K562 (cell line): ENCODE measurements around the gene BAIAP2. TPM values are rescaled to one million over a fixed set of nuclear protein-coding genes. Genes with fewer than 3 reads are reported as not detected.

ENCODE experiments used
- ATAC-seq: fragments of 200-7000 bp; cut with Tn5 transposase; 3 replicates; pipeline ENCODE4 v1.9.1; 2020; ENCODE audit warnings: moderate library complexity
- BruUV-seq: library from RNA; stranded (reverse); fragments of 400-500 nt; replicated peaks from 2 replicates; lab custom pipeline; 2021; lab: Mats Ljungman, UMichigan
- CTCF ChIA-PET: fragments of 300-600 bp; formaldehyde crosslinking; extraction: SDS; loops from one replicate; lab custom pipeline; 2021; ENCODE audit warnings: low intra/inter-chr PET ratio; lab: Yijun Ruan, JAX
- POLR2A ChIA-PET: fragments of 300-600, 350-650 bp; sonication (Branson Sonifier 250); formaldehyde crosslinking; extraction: SDS; loops from one replicate; lab custom pipeline; 2021; ENCODE audit warnings: antibody characterized with exemption, inconsistent platforms; lab: Yijun Ruan, JAX
- DNase-seq, 4 experiments: peaks; one replicate each; pipeline versions ENCODE4 v3.0.0 to v3.0.0-alpha.2; 2011 to 2018; ENCODE audit warnings: low spot score in 3 of 4, mixed read lengths in 3 of 4; ENCODE audit errors: extremely low read depth in 1 of 4
- FAIRE-seq: peaks from 2 replicates; lab custom pipeline; 2011; peaks lifted over from hg19 to GRCh38; lab: Jason Lieb, UNC
- H2AFZ ChIP-seq: 2 replicates; pipeline ENCODE4 v1.6.0; 2011; ENCODE audit warnings: low read depth, low read length, control low read depth, inconsistent platforms
- H3K27ac ChIP-seq: fragments of 200-600 bp; 3 replicates; pipeline ENCODE4 v1.8.0; 2011; ENCODE audit warnings: low read depth, mild to moderate bottlenecking, control low read depth, inconsistent platforms, low read length, moderate library complexity, mixed read lengths; ENCODE audit errors: extremely low read depth
- H3K27me3 ChIP-seq, 2 experiments: fragments of 300-600 bp in 1 of 2; 2 replicates in 1 of 2; 3 replicates in 1 of 2; pipeline versions ENCODE4 v1.6.0 to v1.8.0; 2011; ENCODE audit warnings: inconsistent platforms in 2 of 2, low read length in 2 of 2, mild to moderate bottlenecking in 1 of 2, mixed read lengths in 1 of 2, moderate library complexity in 1 of 2; ENCODE audit not compliant: control insufficient read depth in 2 of 2, insufficient read depth in 2 of 2
- H3K36me3 ChIP-seq: fragments of 300-600 bp; 3 replicates; pipeline ENCODE4 v1.8.0; 2011; ENCODE audit warnings: mild to moderate bottlenecking, low read length, inconsistent platforms; ENCODE audit not compliant: control insufficient read depth, insufficient read depth
- H3K4me1 ChIP-seq, 2 experiments: fragments of 200-600 bp in 1 of 2; replicated peaks in 1 of 2; 2 replicates in 1 of 2; 3 replicates in 1 of 2; pipeline versions ENCODE4 v1.5.1 to v1.8.0; 2011; ENCODE audit warnings: inconsistent platforms in 2 of 2, low read length in 2 of 2, mild to moderate bottlenecking in 1 of 2, mixed read lengths in 1 of 2, moderate library complexity in 1 of 2; ENCODE audit not compliant: control insufficient read depth in 2 of 2, insufficient read depth in 2 of 2
- H3K4me2 ChIP-seq: 2 replicates; pipeline ENCODE4 v1.6.1; 2011; ENCODE audit warnings: low read length, control low read depth, inconsistent platforms, mixed read lengths; ENCODE audit not compliant: insufficient read depth
- H3K4me3 ChIP-seq: fragments of 200-600 bp; sonication (generic), shearing (Covaris generic); 2 replicates; pipeline ENCODE4 v1.5.1; 2016; ENCODE audit warnings: control low read depth, inconsistent platforms
- H3K79me2 ChIP-seq: fragments of 200-600 bp; 3 replicates; pipeline ENCODE4 v1.8.0; 2011; ENCODE audit warnings: low read length, inconsistent platforms; ENCODE audit not compliant: control insufficient read depth, insufficient read depth
- H3K9ac ChIP-seq, 2 experiments: 2 replicates each; pipeline versions ENCODE4 v1.6.0 to v1.6.1; 2011; ENCODE audit warnings: low read depth in 2 of 2, low read length in 2 of 2, control low read depth in 1 of 2, inconsistent platforms in 1 of 2, mild to moderate bottlenecking in 1 of 2, mixed read lengths in 1 of 2; ENCODE audit not compliant: insufficient read depth in 1 of 2
- H3K9me1 ChIP-seq: one replicate; pipeline ENCODE4 v1.6.0; 2011; ENCODE audit warnings: inconsistent platforms, mild to moderate bottlenecking, low read length, moderate library complexity; ENCODE audit not compliant: control insufficient read depth, insufficient read depth
- H3K9me3 ChIP-seq: replicated peaks from 2 replicates; pipeline ENCODE4 v1.5.1; 2011; ENCODE audit warnings: low read depth, low read length, inconsistent platforms; ENCODE audit not compliant: control insufficient read depth, insufficient read depth
- H4K20me1 ChIP-seq: replicated peaks from 2 replicates; pipeline ENCODE4 v1.6.1; 2011; ENCODE audit warnings: low read length, inconsistent platforms, mixed read lengths; ENCODE audit not compliant: control insufficient read depth, insufficient read depth
- CTCFL ChIP-seq: IDR thresholded peaks from 2 replicates; pipeline ENCODE4 v1.6.1; 2011; ENCODE audit warnings: borderline replicate concordance, low read depth, mild to moderate bottlenecking, moderate library complexity, low read length; ENCODE audit not compliant: insufficient read depth, poor library complexity, severe bottlenecking
- ETV1 ChIP-seq: fragments of 450-650 bp; conservative IDR thresholded peaks from 2 replicates; pipeline ENCODE4 v1.6.1; 2016; ENCODE audit warnings: missing genetic modification characterization, control low read depth, low read depth, missing compliant biosample characterization
- ETV5 ChIP-seq: sonication (generic); formaldehyde crosslinking; IDR thresholded peaks from 2 replicates; pipeline ENCODE4 v1.4.0; 2020; ENCODE audit warnings: low read depth, mild to moderate bottlenecking, missing genetic modification reagents
- FUS ChIP-seq: fragments of 200-400 bp; formaldehyde crosslinking; optimal IDR thresholded peaks from 2 replicates; pipeline ENCODE3; 2017; ENCODE audit warnings: low read depth, low read length
- GTF2B ChIP-seq: IDR thresholded peaks from 2 replicates; pipeline ENCODE4 v1.6.1; 2011; ENCODE audit not compliant: insufficient read length; ENCODE audit errors: extremely low read depth
- HES1 ChIP-seq: fragments of 450-650 bp; IDR thresholded peaks from 2 replicates; pipeline ENCODE4 v1.6.1; 2016; ENCODE audit warnings: low read depth, mild to moderate bottlenecking, moderate library complexity
- HMGN3 ChIP-seq: IDR thresholded peaks from 2 replicates; pipeline ENCODE4 v1.6.1; 2011; ENCODE audit warnings: borderline replicate concordance, low read depth, mild to moderate bottlenecking, mixed read lengths, low read length; ENCODE audit not compliant: insufficient read length; ENCODE audit errors: extremely low read depth
- HNRNPK ChIP-seq: fragments of 200-400 bp; formaldehyde crosslinking; IDR thresholded peaks from one replicate; pipeline ENCODE4 v1.6.1; 2018; ENCODE audit warnings: mild to moderate bottlenecking, low read depth, low read length; ENCODE audit not compliant: poor library complexity, severe bottlenecking
- LCOR ChIP-seq: sonication (generic); formaldehyde crosslinking; IDR thresholded peaks from 2 replicates; pipeline ENCODE4 v1.8.0; 2022; ENCODE audit warnings: mild to moderate bottlenecking, missing genetic modification reagents
- NBN ChIP-seq: fragments of 450-650 bp; IDR thresholded peaks from 2 replicates; pipeline ENCODE4 v1.6.1; 2016; ENCODE audit warnings: low read depth, mild to moderate bottlenecking
- NR3C1 ChIP-seq: sonication (generic); formaldehyde crosslinking; IDR thresholded peaks from 2 replicates; pipeline ENCODE4 v1.8.1; 2022; ENCODE audit warnings: missing genetic modification reagents
- SMAD4 ChIP-seq: fragments of 250-450 bp; sonication (Bioruptor Pico); conservative IDR thresholded peaks from 2 replicates; pipeline ENCODE4 v1.8.0; 2021; ENCODE audit warnings: inconsistent platforms, mild to moderate bottlenecking, moderate library complexity
- TGIF2 ChIP-seq: sonication (generic); formaldehyde crosslinking; IDR thresholded peaks from 2 replicates; pipeline ENCODE4 v1.8.1; 2022; ENCODE audit warnings: mild to moderate bottlenecking, missing genetic modification reagents, moderate library complexity
- ZFX ChIP-seq: sonication (generic); formaldehyde crosslinking; IDR thresholded peaks from 2 replicates; pipeline ENCODE4 v1.8.0; 2022; ENCODE audit warnings: mild to moderate bottlenecking, missing genetic modification reagents, moderate library complexity
- ZNF830 ChIP-seq: fragments of 250-450 bp; sonication (Bioruptor Pico); IDR thresholded peaks from 2 replicates; pipeline ENCODE4 v1.5.0; 2021; ENCODE audit warnings: mild to moderate bottlenecking
- WGBS: fragments of 100-300 bp; shearing (Covaris generic); methylation state at CpG from one replicate; pipeline ENCODE4 v1.1.6; 2016; ENCODE audit warnings: low coverage, mixed read lengths; ENCODE audit not compliant: insufficient coverage; ENCODE audit errors: missing lambda C conversion rate; 5-methylcytosine and 5-hydroxymethylcytosine counted together
- in situ Hi-C: fragments of 300-500 bp; cut with MboI; formaldehyde crosslinking; loops from 4 replicates; pipeline ENCODE4 v1.15.0; 2018; ENCODE audit warnings: inconsistent platforms, mixed read lengths
- intact Hi-C: fragments of 100-400 bp; cut with micrococcal nuclease; formaldehyde crosslinking; loops from 2 replicates; pipeline ENCODE4 v1.14.2; 2022
- polyA plus RNA-seq, 8 experiments: library from polyadenylated mRNA; depleted of rRNA in 4 of 8; stranded (reverse) in 5 of 8; unstranded in 3 of 8; fragments of >200 nt; fragmentation: Nextera tagmentation in 2 of 8; fragmentation: Illumina TruSeq in 1 of 8; extraction: Ambion mirVana in 2 of 8; extraction: Trizol in 1 of 8; gene quantifications; 2 replicates each; pipeline versions ENCODE4 v1.2.1 to v1.2.3, GENCODE V29; 2011 to 2014; ENCODE audit warnings: inconsistent platforms in 1 of 8, missing spikeins in 1 of 8
- total RNA-seq, 7 experiments: library from RNA; depleted of rRNA in 6 of 7; stranded (reverse); fragments of >200 nt in 6 of 7; fragmentation: Illumina TruSeq in 2 of 7; extraction: Trizol in 2 of 7; gene quantifications; 2 replicates each; pipeline versions ENCODE4 v1.2.1 to v1.2.3, GENCODE V29; 2011 to 2021; ENCODE audit warnings: low replicate concordance in 1 of 7

Gene BAIAP2
- total and polyA plus RNA-seq, 9 of the 15 experiments (the other 6 are each of a cell fraction or from before 2014, with no cell fraction given), result 2.3 to 51.6 (median 18.4) TPM

GRCh38 chr17:81064678-81065475, 29.9 kb downstream of the BAIAP2 start:
- FAIRE-seq (no peak), ATAC-seq (no peak), DNase-seq (no peak)
- no peaks in the 10 kb centered on the region for H3K9me3 ChIP-seq
- TF ChIP-seq NBN (no peak), ZFX (CRISPR knock-in tag) (no peak), NR3C1 (CRISPR knock-in tag) (no peak), ZNF830 (CRISPR knock-in tag) (no peak), HMGN3 (no peak), ETV1 (tag) (no peak), HNRNPK (no peak), TGIF2 (no peak), HES1 (no peak), FUS (no peak), GTF2B (no peak), ETV5 (CRISPR knock-in tag) (no peak), CTCFL (no peak), LCOR (no peak), SMAD4 (CRISPR knock-in tag) (no peak)
- H3K36me3 ChIP-seq, result peaks cover 24% of the 10 kb centered on the region; the same call in 1 of the 3 replicates
- no peak overlapping the region for H3K4me3 ChIP-seq
- no peaks in the 10 kb centered on the region; the same call in 1 of the 2 replicates for H4K20me1 ChIP-seq
- no TSS peak for BruUV-seq
- intact Hi-C loops, result no loop called here
- CTCF ChIA-PET, result no interaction called here
- no peak overlapping the region for H3K4me2 ChIP-seq
- no peak overlapping the region for H2AFZ ChIP-seq
- no peaks in the 10 kb centered on the region for H3K9me1 ChIP-seq
- no peak overlapping the region for H3K27ac ChIP-seq
- POLR2A ChIA-PET, result interaction anchor here (0.6 to 1.7 kb wide), 4 partner anchors 9 to 107 kb away, joined by 3 to 6 read pairs (median 4); no protein-coding TSS in a partner anchor
- H3K9ac ChIP-seq, result peak overlapping the region in 1 of 2 experiments; percentile 36; a peak in 2 of 4 replicates
- 83% methylated on average over 15 of the region's 19 CpGs for WGBS
- H3K79me2 ChIP-seq, result no peaks in the 10 kb centered on the region; the same call in 2 of the 3 replicates
- H3K4me1 ChIP-seq, result peaks cover 0 to 58% of the 10 kb centered on the region in 2 experiments; a peak in 3 of 5 replicates
- H3K27me3 ChIP-seq, result no peaks in the 10 kb centered on the region
- in situ Hi-C loops, result no loop called here
